IMR-90 (cell line): Measurements from ENCODE around the gene DDX4. TPM values are rescaled to one million over a fixed set of nuclear protein-coding genes. Genes with fewer than 3 reads are reported as not detected.

Experiments
- ATAC-seq: fragments of 200-7000 bp; cut with Tn5 transposase; 2 replicates; pipeline ENCODE4 v1.9.1; 2020; ENCODE audit warnings: low read depth, mild to moderate bottlenecking, moderate library complexity
- BruUV-seq: library from RNA; stranded (reverse); fragments of 400-500 nt; replicated peaks from 2 replicates; lab custom pipeline; 2021; lab: Mats Ljungman, UMichigan
- CTCF ChIA-PET: fragments of 300-600 bp; formaldehyde crosslinking; extraction: SDS; loops from one replicate; lab custom pipeline; 2021; ENCODE audit warnings: antibody characterized with exemption; lab: Yijun Ruan, JAX
- POLR2A ChIA-PET: fragments of 300-600 bp; sonication (Branson Sonifier 250); formaldehyde crosslinking; loops from one replicate; lab custom pipeline; 2022; ENCODE audit warnings: antibody characterized with exemption; ENCODE audit not compliant: unreplicated experiment; lab: Charles Lee
- DNase-seq: peaks from one replicate; pipeline ENCODE4 v3.0.0; 2013
- H2AFZ ChIP-seq: replicated peaks from 2 replicates; pipeline ENCODE3; 2013; ENCODE audit warnings: low read length, mild to moderate bottlenecking; ENCODE audit not compliant: poor library complexity
- H2AK5ac ChIP-seq: 2 replicates; pipeline ENCODE4 v1.6.1; 2013; ENCODE audit warnings: low read depth, low read length, inconsistent platforms
- H2AK9ac ChIP-seq: replicated peaks from 2 replicates; pipeline ENCODE3; 2013; ENCODE audit warnings: mild to moderate bottlenecking, low read depth, low read length, moderate library complexity; ENCODE audit not compliant: poor library complexity
- H2BK120ac ChIP-seq: 2 replicates; pipeline ENCODE4 v1.6.1; 2013; ENCODE audit warnings: low read depth, low read length, inconsistent platforms
- H2BK15ac ChIP-seq: 3 replicates; pipeline ENCODE4 v1.6.1; 2013; ENCODE audit warnings: low read depth, low read length, inconsistent platforms
- H2BK20ac ChIP-seq: 2 replicates; pipeline ENCODE4 v1.6.1; 2013; ENCODE audit warnings: low read depth, mild to moderate bottlenecking, inconsistent platforms, low read length, moderate library complexity
- H2BK5ac ChIP-seq: 2 replicates; pipeline ENCODE4 v1.6.1; 2013; ENCODE audit warnings: mild to moderate bottlenecking, low read depth, low read length, inconsistent platforms; ENCODE audit not compliant: poor library complexity, severe bottlenecking
- H3K14ac ChIP-seq: replicated peaks from 2 replicates; pipeline ENCODE4 v1.6.1; 2013; ENCODE audit warnings: low read depth, low read length, inconsistent platforms
- H3K18ac ChIP-seq: 2 replicates; pipeline ENCODE4 v1.6.1; 2013; ENCODE audit warnings: low read depth, low read length, control low read depth
- H3K23ac ChIP-seq: 2 replicates; pipeline ENCODE4 v1.6.1; 2013; ENCODE audit warnings: low read depth, low read length, inconsistent platforms
- H3K27ac ChIP-seq: 2 replicates; pipeline ENCODE4 v1.5.1; 2013; ENCODE audit warnings: mild to moderate bottlenecking, control low read depth, low read length; ENCODE audit not compliant: insufficient read depth
- H3K27me3 ChIP-seq: 2 replicates; pipeline ENCODE4 v1.6.1; 2013; ENCODE audit warnings: low read length; ENCODE audit not compliant: control insufficient read depth, insufficient read depth
- H3K36me3 ChIP-seq: 2 replicates; pipeline ENCODE4 v1.6.1; 2013; ENCODE audit warnings: low read length, mixed read lengths; ENCODE audit not compliant: control insufficient read depth, insufficient read depth
- H3K4ac ChIP-seq: 2 replicates; pipeline ENCODE4 v1.6.1; 2013; ENCODE audit warnings: low read depth, low read length, inconsistent platforms
- H3K4me1 ChIP-seq: 2 replicates; pipeline ENCODE4 v1.6.1; 2013; ENCODE audit warnings: low read length, mixed read lengths; ENCODE audit not compliant: control insufficient read depth, insufficient read depth
- H3K4me2 ChIP-seq: 2 replicates; pipeline ENCODE4 v1.6.1; 2013; ENCODE audit warnings: low read depth, mild to moderate bottlenecking, control low read depth, low read length, moderate library complexity
- H3K4me3 ChIP-seq: 2 replicates; pipeline ENCODE4 v1.5.1; 2013; ENCODE audit warnings: low read depth, mild to moderate bottlenecking, control low read depth, low read length, moderate library complexity; ENCODE audit not compliant: insufficient read depth
- H3K56ac ChIP-seq: 2 replicates; pipeline ENCODE4 v1.6.1; 2013; ENCODE audit warnings: low read length, inconsistent platforms; ENCODE audit not compliant: insufficient read depth; ENCODE audit errors: extremely low read depth
- H3K79me1 ChIP-seq, 2 experiments: 2 replicates each; pipeline ENCODE4 v1.6.1; 2013; ENCODE audit warnings: low read length in 2 of 2, inconsistent platforms in 1 of 2, low read depth in 1 of 2
- H3K9ac ChIP-seq: 2 replicates; pipeline ENCODE4 v1.6.1; 2013; ENCODE audit warnings: low read depth, low read length, control low read depth
- H3K9me1 ChIP-seq: 2 replicates; pipeline ENCODE4 v1.6.1; 2013; ENCODE audit warnings: low read length, inconsistent platforms; ENCODE audit not compliant: insufficient read depth
- H3K9me3 ChIP-seq: 2 replicates; pipeline ENCODE4 v1.6.1; 2013; ENCODE audit warnings: low read length; ENCODE audit not compliant: control insufficient read depth, insufficient read depth
- H4K20me1 ChIP-seq: 2 replicates; pipeline ENCODE4 v1.6.1; 2013; ENCODE audit warnings: low read length, inconsistent platforms; ENCODE audit not compliant: insufficient read depth
- H4K5ac ChIP-seq: 2 replicates; pipeline ENCODE4 v1.6.1; 2013; ENCODE audit warnings: mild to moderate bottlenecking, low read depth, low read length, control low read depth
- H4K8ac ChIP-seq, 2 experiments: 2 replicates each; pipeline ENCODE4 v1.6.1; 2013; ENCODE audit warnings: low read depth in 2 of 2, low read length in 2 of 2, control low read depth in 1 of 2, inconsistent platforms in 1 of 2
- H4K91ac ChIP-seq: 2 replicates; pipeline ENCODE4 v1.6.1; 2013; ENCODE audit warnings: low read depth, low read length, inconsistent platforms; ENCODE audit not compliant: insufficient read depth
- BHLHE40 ChIP-seq: fragments of 150-350 bp; IDR thresholded peaks from 2 replicates; pipeline ENCODE4 v1.6.1; 2016; ENCODE audit warnings: mild to moderate bottlenecking, low read depth, low read length
- CEBPB ChIP-seq: IDR thresholded peaks from 2 replicates; pipeline ENCODE4 v1.6.1; 2012; ENCODE audit warnings: low read depth, low read length, improper control_type of control experiment
- CHD1 ChIP-seq: IDR thresholded peaks from 2 replicates; pipeline ENCODE4 v1.6.1; 2012; ENCODE audit warnings: low read depth, low read length, improper control_type of control experiment
- CTCF ChIP-seq: conservative IDR thresholded peaks from 2 replicates; pipeline ENCODE4 v1.5.1; 2012; ENCODE audit warnings: mild to moderate bottlenecking, low read depth, low read length, improper control_type of control experiment
- ELK1 ChIP-seq: fragments of 150-350 bp; IDR thresholded peaks from 2 replicates; pipeline ENCODE4 v1.6.1; 2016; ENCODE audit warnings: low read depth, mild to moderate bottlenecking, low read length, moderate library complexity, borderline replicate concordance
- FOS ChIP-seq: fragments of 150-350 bp; IDR thresholded peaks from 2 replicates; pipeline ENCODE4 v1.6.1; 2016; ENCODE audit warnings: low read depth, low read length
- MAFK ChIP-seq: IDR thresholded peaks from 2 replicates; pipeline ENCODE4 v1.6.1; 2012; ENCODE audit warnings: low read depth, low read length, improper control_type of control experiment
- MAZ ChIP-seq: IDR thresholded peaks from 2 replicates; pipeline ENCODE4 v1.6.1; 2012; ENCODE audit warnings: low read depth, mild to moderate bottlenecking, low read length, improper control_type of control experiment, moderate library complexity, borderline replicate concordance
- MXI1 ChIP-seq: IDR thresholded peaks from 2 replicates; pipeline ENCODE4 v1.6.1; 2012; ENCODE audit warnings: low read depth, mild to moderate bottlenecking, low read length, moderate library complexity, borderline replicate concordance
- NFE2L2 ChIP-seq: fragments of 150-350 bp; IDR thresholded peaks from 2 replicates; pipeline ENCODE4 v1.6.1; 2016; ENCODE audit warnings: low read depth, mild to moderate bottlenecking, low read length
- POLR2A ChIP-seq: IDR thresholded peaks from 2 replicates; pipeline ENCODE4 v1.6.1; 2012; ENCODE audit warnings: mild to moderate bottlenecking, low read depth, low read length
- RAD21 ChIP-seq: IDR thresholded peaks from 2 replicates; pipeline ENCODE4 v1.6.1; 2012; ENCODE audit warnings: low read length, improper control_type of control experiment
- RCOR1 ChIP-seq: IDR thresholded peaks from 2 replicates; pipeline ENCODE4 v1.6.1; 2012; ENCODE audit warnings: mild to moderate bottlenecking, low read length, improper control_type of control experiment; ENCODE audit not compliant: insufficient replicate concordance
- RFX5 ChIP-seq: IDR thresholded peaks from 2 replicates; pipeline ENCODE4 v1.8.0; 2012; ENCODE audit warnings: low read depth, mild to moderate bottlenecking, low read length, moderate library complexity
- SMC3 ChIP-seq: fragments of 150-350 bp; IDR thresholded peaks from 2 replicates; pipeline ENCODE4 v1.6.1; 2016; ENCODE audit warnings: low read depth, mild to moderate bottlenecking, antibody characterized with exemption, low read length, moderate library complexity
- WGBS, 2 experiments: methylation state at CpG; one replicate each; pipeline versions ENCODE4 v1.1.5 to v1.1.7; 2013; ENCODE audit warnings: missing lambda C conversion rate in 2 of 2; ENCODE audit not compliant: insufficient read length in 1 of 2; ENCODE audit errors: extremely low coverage in 2 of 2; 5-methylcytosine and 5-hydroxymethylcytosine counted together
- dilution Hi-C: fragments of 300-500 bp; cut with HindIII; formaldehyde crosslinking; loops from one replicate; pipeline ENCODE4 v1.14.3; 2018; ENCODE audit warnings: low sequenced_read_pairs; ENCODE audit not compliant: unreplicated experiment
- in situ Hi-C: fragments of 300-500 bp; cut with MboI; formaldehyde crosslinking; loops from 3 replicates; pipeline ENCODE4 v1.14.3; 2019; ENCODE audit warnings: low sequenced_read_pairs, inconsistent platforms, mixed read lengths
- intact Hi-C: fragments of 100-400 bp; cut with micrococcal nuclease; formaldehyde crosslinking; loops from 2 replicates; pipeline ENCODE4 v1.10.0; 2022
- polyA plus RNA-seq, 3 experiments: library from polyadenylated mRNA; depleted of rRNA; stranded (reverse); fragments of >200 nt; gene quantifications; 2 replicates each; pipeline ENCODE4 v1.2.3, GENCODE V29; 2012; ENCODE audit warnings: low replicate concordance in 1 of 3
- total RNA-seq: library from RNA; depleted of rRNA; stranded (reverse); fragments of >200 nt; gene quantifications from 2 replicates; pipeline ENCODE4 v1.2.3, GENCODE V29; 2012

The DDX4 gene
- total and polyA plus RNA-seq, 2 of the 4 experiments (the other 2 are of a cell fraction) = not detected

- ATAC-seq (no peak), DNase-seq (no peak)
- no peak overlapping the region for H3K4me3 ChIP-seq
- peaks cover 2% of the 10 kb centered on the region; the same call in 1 of the 2 replicates for H3K27me3 ChIP-seq
- no peaks in the 10 kb centered on the region for H3K36me3 ChIP-seq
- H2BK20ac ChIP-seq = no peak overlapping the region
- no peak overlapping the region for H2BK5ac ChIP-seq
- no peak overlapping the region for H3K56ac ChIP-seq
- H3K4me2 ChIP-seq = no peak overlapping the region
- no peak overlapping the region for H4K5ac ChIP-seq
- no peak overlapping the region for H3K27ac ChIP-seq
- H2AK5ac ChIP-seq = no peak overlapping the region
- no peaks in the 10 kb centered on the region for H3K9me3 ChIP-seq
- H3K14ac ChIP-seq = no peak overlapping the region
- WGBS, 2 experiments = no CpG with 5 or more reads among the region's 6 CpGs
- in situ Hi-C loops = no loop called here
- POLR2A ChIA-PET = interaction anchor here (0.6 kb wide), 1 partner anchor 122 kb away, joined by 3 read pairs; no protein-coding TSS in a partner anchor
- H2BK120ac ChIP-seq = no peak overlapping the region
- no peak overlapping the region for H3K9ac ChIP-seq
- H3K4ac ChIP-seq = no peak overlapping the region
- no peaks in the 10 kb centered on the region for H3K4me1 ChIP-seq
- no peak overlapping the region for H2BK15ac ChIP-seq
- no peak overlapping the region for H4K8ac ChIP-seq
- H2AFZ ChIP-seq = no peak overlapping the region
- H3K79me1 ChIP-seq = no peaks in the 10 kb centered on the region
- no peaks in the 10 kb centered on the region for H4K20me1 ChIP-seq
- CTCF ChIA-PET = interaction anchor here (0.6 to 1.0 kb wide), 2 partner anchors 18 to 421 kb away, joined by 3 read pairs; no protein-coding TSS in a partner anchor
- H3K9me1 ChIP-seq = no peaks in the 10 kb centered on the region
- TF ChIP-seq SMC3 (no peak), CHD1 (no peak), MXI1 (no peak), ELK1 (no peak), RFX5 (no peak), MAFK (no peak), CEBPB (no peak), RCOR1 (no peak), BHLHE40 (no peak), MAZ (no peak), NFE2L2 (no peak), CTCF (no peak), FOS (no peak), RAD21 (no peak), POLR2A (no peak)
- no peak overlapping the region for H4K91ac ChIP-seq
- intact Hi-C loops = no loop called here
- BruUV-seq = no TSS peak
- dilution Hi-C loops = no loop called here
- no peak overlapping the region for H2AK9ac ChIP-seq
- no peak overlapping the region for H3K23ac ChIP-seq
- no peak overlapping the region for H3K18ac ChIP-seq
Measured at GRCh38 chr5:55800924-55801323, 63.1 kb downstream of the DDX4 start.
